Lower leg skin (tissue), 3 donors: ENCODE results near the gene OFD1.
"Not testable (repeated sequence)": the region's sequence is repeated elsewhere in the genome, so short reads cannot be mapped to it uniquely, and the experiment has no call there.

Experiments
- POLR2A ChIP-seq, 2 donors: fragments of 450-650 bp; IDR thresholded peaks; one replicate each; pipeline ENCODE4 v1.6.1; 2016 to 2017; ENCODE audit warnings: antibody characterized with exemption in 2 of 2, mild to moderate bottlenecking in 1 of 2, moderate library complexity in 1 of 2
- TF ChIP-seq, protein P1 (sequence below), 3 donors: fragments of 450-650 bp; IDR thresholded peaks; one replicate each; pipeline ENCODE4 v1.5.1; 2016; ENCODE audit warnings: antibody characterized with exemption in 3 of 3, mild to moderate bottlenecking in 3 of 3, moderate library complexity in 2 of 3

DNA sequence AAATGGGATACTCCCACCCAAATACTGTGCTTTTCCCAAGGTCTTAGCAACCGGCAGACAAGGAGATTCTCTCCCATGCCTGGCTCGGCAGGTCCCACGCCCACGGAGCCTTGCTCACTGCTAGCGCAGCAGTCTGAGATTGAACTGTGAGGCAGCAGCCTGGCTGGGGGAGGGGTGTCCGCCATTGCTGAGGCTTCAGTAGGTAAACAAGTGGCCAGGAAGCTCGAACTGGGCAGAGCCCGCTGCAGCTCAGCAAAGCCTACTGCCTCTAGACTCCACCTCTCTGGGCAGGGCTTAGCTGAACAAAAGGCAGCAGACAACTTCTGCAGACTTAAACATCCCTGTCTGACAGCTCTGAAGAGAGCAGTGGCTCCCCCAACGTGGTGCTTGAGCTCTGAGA, 9.7 kb upstream of the OFD1 start:
- not testable (repeated sequence) for TF ChIP-seq POLR2A (IDR thresholded peaks at IDR 0.05)
- TF ChIP-seq, protein P1, sequence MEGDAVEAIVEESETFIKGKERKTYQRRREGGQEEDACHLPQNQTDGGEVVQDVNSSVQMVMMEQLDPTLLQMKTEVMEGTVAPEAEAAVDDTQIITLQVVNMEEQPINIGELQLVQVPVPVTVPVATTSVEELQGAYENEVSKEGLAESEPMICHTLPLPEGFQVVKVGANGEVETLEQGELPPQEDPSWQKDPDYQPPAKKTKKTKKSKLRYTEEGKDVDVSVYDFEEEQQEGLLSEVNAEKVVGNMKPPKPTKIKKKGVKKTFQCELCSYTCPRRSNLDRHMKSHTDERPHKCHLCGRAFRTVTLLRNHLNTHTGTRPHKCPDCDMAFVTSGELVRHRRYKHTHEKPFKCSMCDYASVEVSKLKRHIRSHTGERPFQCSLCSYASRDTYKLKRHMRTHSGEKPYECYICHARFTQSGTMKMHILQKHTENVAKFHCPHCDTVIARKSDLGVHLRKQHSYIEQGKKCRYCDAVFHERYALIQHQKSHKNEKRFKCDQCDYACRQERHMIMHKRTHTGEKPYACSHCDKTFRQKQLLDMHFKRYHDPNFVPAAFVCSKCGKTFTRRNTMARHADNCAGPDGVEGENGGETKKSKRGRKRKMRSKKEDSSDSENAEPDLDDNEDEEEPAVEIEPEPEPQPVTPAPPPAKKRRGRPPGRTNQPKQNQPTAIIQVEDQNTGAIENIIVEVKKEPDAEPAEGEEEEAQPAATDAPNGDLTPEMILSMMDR (IDR thresholded peaks at IDR 0.05) = not testable (repeated sequence)
